Measurements from ENCODE around the gene C2CD2.

DNA sequence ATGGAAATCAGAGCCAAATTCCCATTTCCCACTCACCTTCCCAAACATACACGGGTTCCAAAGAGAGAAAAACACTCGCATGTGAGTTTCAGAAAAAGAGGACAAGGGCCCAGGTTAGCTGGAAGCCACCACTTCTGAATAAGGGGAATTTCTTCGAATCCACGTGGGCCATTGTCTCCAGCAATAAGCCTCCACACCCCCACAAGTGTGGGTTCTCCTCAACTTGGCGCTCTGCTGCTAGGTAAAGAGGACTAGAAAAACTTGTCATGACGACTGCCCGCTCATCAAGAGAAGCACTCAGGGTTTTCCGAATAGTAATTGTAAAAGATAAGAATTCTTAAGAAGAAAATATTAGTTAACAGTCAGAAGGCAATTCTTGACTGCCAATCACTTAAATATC lies 105.3 kb downstream of the C2CD2 start:
- TF ChIP-seq, protein P1, sequence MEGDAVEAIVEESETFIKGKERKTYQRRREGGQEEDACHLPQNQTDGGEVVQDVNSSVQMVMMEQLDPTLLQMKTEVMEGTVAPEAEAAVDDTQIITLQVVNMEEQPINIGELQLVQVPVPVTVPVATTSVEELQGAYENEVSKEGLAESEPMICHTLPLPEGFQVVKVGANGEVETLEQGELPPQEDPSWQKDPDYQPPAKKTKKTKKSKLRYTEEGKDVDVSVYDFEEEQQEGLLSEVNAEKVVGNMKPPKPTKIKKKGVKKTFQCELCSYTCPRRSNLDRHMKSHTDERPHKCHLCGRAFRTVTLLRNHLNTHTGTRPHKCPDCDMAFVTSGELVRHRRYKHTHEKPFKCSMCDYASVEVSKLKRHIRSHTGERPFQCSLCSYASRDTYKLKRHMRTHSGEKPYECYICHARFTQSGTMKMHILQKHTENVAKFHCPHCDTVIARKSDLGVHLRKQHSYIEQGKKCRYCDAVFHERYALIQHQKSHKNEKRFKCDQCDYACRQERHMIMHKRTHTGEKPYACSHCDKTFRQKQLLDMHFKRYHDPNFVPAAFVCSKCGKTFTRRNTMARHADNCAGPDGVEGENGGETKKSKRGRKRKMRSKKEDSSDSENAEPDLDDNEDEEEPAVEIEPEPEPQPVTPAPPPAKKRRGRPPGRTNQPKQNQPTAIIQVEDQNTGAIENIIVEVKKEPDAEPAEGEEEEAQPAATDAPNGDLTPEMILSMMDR (IDR thresholded peaks at IDR 0.05) = no peak
- TF ChIP-seq POLR2A (IDR thresholded peaks at IDR 0.05) = no peak

Measured in Peyer's patch (tissue), 4 donors.